Immature natural killer cell (primary cell): Measurements from ENCODE around the gene MTG2. TPM values are rescaled to one million over a fixed set of nuclear protein-coding genes. Genes with fewer than 3 reads are reported as not detected.

ENCODE experiments used
- DNase-seq, 3 donors: peaks; one replicate each; pipeline ENCODE4 v3.0.0; 2022; ENCODE audit warnings: mixed read lengths in 1 of 3
- H3K27ac Mint-ChIP-seq, 6 donors: one replicate each; pipeline ENCODE4 v1.8.0; 2020; ENCODE audit warnings: mixed read lengths in 6 of 6, mild to moderate bottlenecking in 5 of 6, inconsistent platforms in 4 of 6, moderate library complexity in 3 of 6
- H3K27me3 Mint-ChIP-seq, 3 donors: one replicate each; pipeline ENCODE4 v1.8.0; 2020 to 2021; ENCODE audit warnings: low read depth in 3 of 3, mild to moderate bottlenecking in 3 of 3, mixed read lengths in 3 of 3, moderate library complexity in 3 of 3, inconsistent platforms in 1 of 3
- H3K36me3 Mint-ChIP-seq, 3 donors: one replicate each; pipeline ENCODE4 v1.8.0; 2020; ENCODE audit warnings: mixed read lengths in 3 of 3, inconsistent platforms in 2 of 3, mild to moderate bottlenecking in 2 of 3
- H3K4me1 Mint-ChIP-seq, 2 donors: one replicate each; pipeline ENCODE4 v1.8.0; 2020; ENCODE audit warnings: inconsistent platforms in 2 of 2, mild to moderate bottlenecking in 2 of 2, mixed read lengths in 2 of 2, moderate library complexity in 1 of 2
- H3K4me3 Mint-ChIP-seq, 5 donors: one replicate each; pipeline ENCODE4 v1.8.0; 2020; ENCODE audit warnings: mild to moderate bottlenecking in 5 of 5, mixed read lengths in 5 of 5, inconsistent platforms in 3 of 5, moderate library complexity in 3 of 5
- H3K9me3 Mint-ChIP-seq, 6 donors: one replicate each; pipeline ENCODE4 v1.8.0; 2020; ENCODE audit warnings: mild to moderate bottlenecking in 6 of 6, mixed read lengths in 6 of 6, inconsistent platforms in 4 of 6, moderate library complexity in 3 of 6
- polyA plus RNA-seq, 3 donors: library from polyadenylated mRNA; unstranded; fragments of 300-500 nt; fragmentation: Illumina TruSeq; gene quantifications; one replicate each; pipeline ENCODE4 v1.2.3, GENCODE V29; 2021

MTG2 gene
- polyA plus RNA-seq, 3 donors from 2014 or later, result 14.5 to 19.6 (median 15.3) TPM

- H3K4me3 Mint-ChIP-seq, result no peak overlapping the region
- DNase-seq, result no peak
- peaks cover 0 to 1% (median 0%) of the 10 kb centered on the region in 6 donors for H3K9me3 Mint-ChIP-seq
- peaks cover 13 to 14% (median 13%) of the 10 kb centered on the region in 3 donors for H3K27me3 Mint-ChIP-seq
- H3K36me3 Mint-ChIP-seq, result no peaks in the 10 kb centered on the region
- H3K27ac Mint-ChIP-seq, result no peak overlapping the region
- H3K4me1 Mint-ChIP-seq, result peaks cover 0 to 4% of the 10 kb centered on the region in 2 donors
Measured at GRCh38 chr20:62222266-62222850, 39.5 kb downstream of the MTG2 start.

GRCh38 chr20:62222972-62223371 lies 40.1 kb downstream of the MTG2 start:
- H3K27me3 Mint-ChIP-seq, result peaks cover 13 to 14% (median 13%) of the 10 kb centered on the region in 3 donors
- DNase-seq, result no peak

GRCh38 chr20:62223571-62223970 lies 40.7 kb downstream of the MTG2 start:
- DNase-seq, result no peak
- H3K27ac Mint-ChIP-seq, result no peak overlapping the region
- H3K4me3 Mint-ChIP-seq, result no peak overlapping the region
- no peaks in the 10 kb centered on the region for H3K36me3 Mint-ChIP-seq
- peaks cover 0 to 4% of the 10 kb centered on the region in 2 donors for H3K4me1 Mint-ChIP-seq
- peaks cover 13 to 14% (median 13%) of the 10 kb centered on the region in 3 donors for H3K27me3 Mint-ChIP-seq
- no peaks in the 10 kb centered on the region for H3K9me3 Mint-ChIP-seq

More at GRCh38 chr20:62222972-62223371, 40.1 kb downstream of the MTG2 start:
- H3K4me1 Mint-ChIP-seq, result peaks cover 0 to 4% of the 10 kb centered on the region in 2 donors
- H3K9me3 Mint-ChIP-seq, result peaks cover 0 to 1% (median 0%) of the 10 kb centered on the region in 6 donors
- H3K36me3 Mint-ChIP-seq, result no peaks in the 10 kb centered on the region
- no peak overlapping the region for H3K4me3 Mint-ChIP-seq
- H3K27ac Mint-ChIP-seq, result no peak overlapping the region

GRCh38 chr20:62224113-62224855 lies 41.5 kb downstream of the MTG2 start:
- peaks cover 10 to 13% (median 11%) of the 10 kb centered on the region in 3 donors for H3K27me3 Mint-ChIP-seq
- no peaks in the 10 kb centered on the region for H3K9me3 Mint-ChIP-seq
- no peak for DNase-seq
- H3K27ac Mint-ChIP-seq, result no peak overlapping the region
- peaks cover 0 to 2% of the 10 kb centered on the region in 2 donors for H3K4me1 Mint-ChIP-seq
- H3K36me3 Mint-ChIP-seq, result no peaks in the 10 kb centered on the region
- H3K4me3 Mint-ChIP-seq, result no peak overlapping the region

GRCh38 chr20:62225026-62225425 lies 42.2 kb downstream of the MTG2 start:
- no peaks in the 10 kb centered on the region for H3K36me3 Mint-ChIP-seq
- peaks cover 0 to 2% of the 10 kb centered on the region in 2 donors for H3K4me1 Mint-ChIP-seq
- H3K4me3 Mint-ChIP-seq, result no peak overlapping the region
- peaks cover 10 to 13% (median 11%) of the 10 kb centered on the region in 3 donors for H3K27me3 Mint-ChIP-seq
- no peaks in the 10 kb centered on the region for H3K9me3 Mint-ChIP-seq
- no peak for DNase-seq
- H3K27ac Mint-ChIP-seq, result no peak overlapping the region

- no peak overlapping the region for H3K4me3 Mint-ChIP-seq
- no peaks in the 10 kb centered on the region for H3K36me3 Mint-ChIP-seq
- peaks cover 0 to under 1% of the 10 kb centered on the region in 2 donors for H3K4me1 Mint-ChIP-seq
- no peak for DNase-seq
- H3K27ac Mint-ChIP-seq, result no peak overlapping the region
- peaks cover 10 to 12% (median 10%) of the 10 kb centered on the region in 3 donors for H3K27me3 Mint-ChIP-seq
- H3K9me3 Mint-ChIP-seq, result no peaks in the 10 kb centered on the region
Measured at GRCh38 chr20:62225820-62226635, 43.2 kb downstream of the MTG2 start.

- H3K4me3 Mint-ChIP-seq, result no peak overlapping the region
- no peak for DNase-seq
- H3K27me3 Mint-ChIP-seq, result peaks cover 5 to 12% (median 7%) of the 10 kb centered on the region in 3 donors
- no peaks in the 10 kb centered on the region for H3K9me3 Mint-ChIP-seq
- no peaks in the 10 kb centered on the region for H3K36me3 Mint-ChIP-seq
- no peaks in the 10 kb centered on the region for H3K4me1 Mint-ChIP-seq
- no peak overlapping the region for H3K27ac Mint-ChIP-seq
Measured at GRCh38 chr20:62226707-62227590, 44.1 kb downstream of the MTG2 start.

GRCh38 chr20:62227591-62227976 lies 44.8 kb downstream of the MTG2 start:
- Mint-ChIP-seq H3K27ac (no peak overlapping the region), H3K36me3 (no peaks in the 10 kb centered on the region), H3K4me3 (no peak overlapping the region), H3K27me3 (peaks cover 5 to 12% (median 7%) of the 10 kb centered on the region in 3 donors), H3K4me1 (no peaks in the 10 kb centered on the region), H3K9me3 (no peaks in the 10 kb centered on the region)
- no peak for DNase-seq

GRCh38 chr20:62227977-62228958 lies 45.4 kb downstream of the MTG2 start:
- DNase-seq, result no peak
- Mint-ChIP-seq H3K27ac (no peak overlapping the region), H3K9me3 (no peaks in the 10 kb centered on the region), H3K4me3 (no peak overlapping the region), H3K36me3 (no peaks in the 10 kb centered on the region), H3K27me3 (peaks cover 4 to 10% (median 5%) of the 10 kb centered on the region in 3 donors), H3K4me1 (no peaks in the 10 kb centered on the region)

- Mint-ChIP-seq H3K27me3 (peaks cover 4 to 10% (median 5%) of the 10 kb centered on the region in 3 donors), H3K36me3 (no peaks in the 10 kb centered on the region), H3K4me1 (no peaks in the 10 kb centered on the region), H3K9me3 (no peaks in the 10 kb centered on the region), H3K27ac (no peak overlapping the region), H3K4me3 (no peak overlapping the region)
- no peak for DNase-seq
Measured at GRCh38 chr20:62228982-62229545, 46.2 kb downstream of the MTG2 start.

- no peak overlapping the region for H3K4me3 Mint-ChIP-seq
- DNase-seq, result no peak
- no peaks in the 10 kb centered on the region for H3K9me3 Mint-ChIP-seq
- no peaks in the 10 kb centered on the region for H3K36me3 Mint-ChIP-seq
- peaks cover 4 to 8% (median 5%) of the 10 kb centered on the region in 3 donors for H3K27me3 Mint-ChIP-seq
- no peaks in the 10 kb centered on the region for H3K4me1 Mint-ChIP-seq
- H3K27ac Mint-ChIP-seq, result no peak overlapping the region
Measured at GRCh38 chr20:62229667-62230066, 46.8 kb downstream of the MTG2 start.

GRCh38 chr20:62230276-62230675 lies 47.4 kb downstream of the MTG2 start:
- Mint-ChIP-seq H3K27me3 (peaks cover 2 to 6% (median 3%) of the 10 kb centered on the region in 3 donors), H3K4me1 (no peaks in the 10 kb centered on the region), H3K36me3 (no peaks in the 10 kb centered on the region), H3K4me3 (no peak overlapping the region), H3K9me3 (no peaks in the 10 kb centered on the region), H3K27ac (no peak overlapping the region)
- DNase-seq, result no peak
